ENCODE data around the gene EIF4G3.
"Not testable (repeated sequence)": the region's sequence is repeated elsewhere in the genome, so short reads cannot be mapped to it uniquely, and the experiment has no call there.

The EIF4G3 gene

DNA sequence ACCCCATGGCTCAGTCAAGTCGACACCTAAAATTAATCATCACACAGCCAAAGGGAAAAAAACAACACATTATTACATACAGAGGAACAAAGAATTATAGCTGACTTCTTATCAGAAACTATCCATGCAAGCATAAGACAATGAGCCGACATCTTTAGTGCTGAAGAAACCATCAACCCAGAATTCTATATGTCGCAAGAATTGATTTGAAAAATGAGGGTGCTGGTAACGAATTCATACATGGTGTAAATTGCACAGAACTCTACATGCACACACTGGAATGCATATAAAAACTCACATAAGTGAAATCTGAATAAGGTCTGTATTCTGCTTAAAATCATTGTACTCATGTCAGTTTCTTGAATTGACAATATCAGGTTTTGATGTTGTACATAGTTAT lies 25.0 kb upstream of the EIF4G3 start:
- no peak for DNase-seq
- Histone ChIP-seq H3K4me3 (ENCODE audit: low read depth, low read length) (no peak overlapping the region), H3K27ac (no peak overlapping the region), H3K27me3 (replicated peaks) (no peaks in the 10 kb centered on the region), H3K36me3 (replicated peaks) (no peaks in the 10 kb centered on the region)
- in situ Hi-C loops (cut with HindIII; ENCODE audit: low pct_ligation_motif_present, low sequenced_read_pairs), result no loop called here
- no peak for TF ChIP-seq CTCF (IDR thresholded peaks at IDR 0.05; ENCODE audit: low read depth, low read length, missing control alignments)

- H3K4me3 ChIP-seq (ENCODE audit: low read depth, low read length); H3K36me3 ChIP-seq (replicated peaks); H3K27me3 ChIP-seq (replicated peaks); DNase-seq; H3K27ac ChIP-seq; in situ Hi-C loops (cut with HindIII; ENCODE audit: low pct_ligation_motif_present, low sequenced_read_pairs): not testable (repeated sequence)
Measured at GRCh38 chr1:21201238-21201637, 24.5 kb upstream of the EIF4G3 start.

DNA sequence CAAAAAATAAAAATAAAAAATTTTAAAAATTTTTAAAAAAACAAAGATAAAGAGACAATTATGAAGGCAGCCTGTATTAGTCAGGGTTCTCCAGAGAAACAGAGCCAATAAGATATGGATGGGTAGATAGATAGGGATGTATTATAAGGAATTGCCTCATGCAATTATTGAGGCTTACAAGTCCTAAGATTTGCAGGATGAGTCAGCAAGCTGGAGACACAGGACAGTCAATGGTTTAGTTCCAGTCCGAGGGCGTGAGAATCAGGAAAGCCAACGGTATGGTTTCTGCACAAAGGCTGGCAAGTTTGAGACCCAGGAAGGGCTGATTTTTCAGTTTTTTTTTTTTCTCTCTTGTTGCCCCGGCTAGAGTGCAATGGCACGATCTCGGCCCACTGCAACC lies 24.1 kb upstream of the EIF4G3 start:
- Histone ChIP-seq H3K27ac (no peak overlapping the region), H3K36me3 (replicated peaks) (no peaks in the 10 kb centered on the region), H3K27me3 (replicated peaks) (no peaks in the 10 kb centered on the region), H3K4me3 (ENCODE audit: low read depth, low read length) (no peak overlapping the region)
- in situ Hi-C loops (cut with HindIII; ENCODE audit: low pct_ligation_motif_present, low sequenced_read_pairs), result no loop called here
- TF ChIP-seq CTCF (IDR thresholded peaks at IDR 0.05; ENCODE audit: low read depth, low read length, missing control alignments), result no peak
- DNase-seq, result peak; percentile 52

DNA sequence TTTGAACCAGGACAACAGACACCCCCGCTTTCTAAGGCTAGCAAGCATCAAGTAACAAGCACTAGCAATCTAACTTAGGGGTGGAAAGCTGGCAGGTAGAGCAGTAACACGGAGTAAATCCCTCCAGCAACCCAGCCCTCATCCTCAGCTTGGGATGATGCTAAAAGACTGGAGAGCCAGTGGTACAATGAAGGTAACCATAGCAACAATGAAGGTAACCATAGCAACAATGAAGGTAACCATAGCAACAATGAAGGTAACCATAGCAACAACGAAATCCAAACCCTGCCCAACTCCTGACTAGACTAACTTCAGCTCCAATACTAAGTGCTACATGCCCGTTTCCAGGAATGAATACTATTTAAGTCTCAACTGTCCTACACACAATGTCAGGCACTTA lies 22.2 kb upstream of the EIF4G3 start:
- Histone ChIP-seq H3K27me3 (replicated peaks) (no peaks in the 10 kb centered on the region), H3K36me3 (replicated peaks) (no peaks in the 10 kb centered on the region), H3K27ac (no peak overlapping the region), H3K4me3 (ENCODE audit: low read depth, low read length) (no peak overlapping the region)
- in situ Hi-C loops (cut with HindIII; ENCODE audit: low pct_ligation_motif_present, low sequenced_read_pairs), result loop anchor here (25.0 kb wide), 1 partner anchor 212 kb away; no protein-coding TSS in a partner anchor
- no peak for TF ChIP-seq CTCF (IDR thresholded peaks at IDR 0.05; ENCODE audit: low read depth, low read length, missing control alignments)
- no peak for DNase-seq

DNA sequence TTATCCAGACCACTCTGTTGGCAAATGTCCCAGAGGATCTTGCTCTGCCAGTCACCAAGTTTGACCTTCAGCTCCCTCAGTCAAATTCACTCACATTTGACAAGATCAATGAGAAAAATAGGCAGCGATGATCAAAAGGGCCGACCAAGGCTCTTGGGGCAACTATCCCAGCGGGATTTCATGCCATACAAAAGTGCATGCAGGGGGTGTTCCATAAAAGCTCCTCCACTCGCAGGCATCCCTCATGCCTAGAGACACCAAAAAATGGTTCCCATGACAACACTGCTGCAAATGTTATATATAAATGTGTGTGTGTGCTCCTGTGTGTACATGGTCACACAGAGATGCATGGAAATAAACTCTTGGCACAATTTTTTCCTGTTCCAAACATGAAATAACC lies 16.2 kb upstream of the EIF4G3 start:
- in situ Hi-C loops (cut with HindIII; ENCODE audit: low pct_ligation_motif_present, low sequenced_read_pairs), result loop anchor here (25.0 kb wide), 1 partner anchor 206 kb away; no protein-coding TSS in a partner anchor
- no peak for DNase-seq
- no peaks in the 10 kb centered on the region for H3K27me3 ChIP-seq (replicated peaks)
- no peaks in the 10 kb centered on the region for H3K36me3 ChIP-seq (replicated peaks)
- H3K4me3 ChIP-seq (ENCODE audit: low read depth, low read length), result no peak overlapping the region
- no peak for TF ChIP-seq CTCF (IDR thresholded peaks at IDR 0.05; ENCODE audit: low read depth, low read length, missing control alignments)
- no peak overlapping the region for H3K27ac ChIP-seq

DNA sequence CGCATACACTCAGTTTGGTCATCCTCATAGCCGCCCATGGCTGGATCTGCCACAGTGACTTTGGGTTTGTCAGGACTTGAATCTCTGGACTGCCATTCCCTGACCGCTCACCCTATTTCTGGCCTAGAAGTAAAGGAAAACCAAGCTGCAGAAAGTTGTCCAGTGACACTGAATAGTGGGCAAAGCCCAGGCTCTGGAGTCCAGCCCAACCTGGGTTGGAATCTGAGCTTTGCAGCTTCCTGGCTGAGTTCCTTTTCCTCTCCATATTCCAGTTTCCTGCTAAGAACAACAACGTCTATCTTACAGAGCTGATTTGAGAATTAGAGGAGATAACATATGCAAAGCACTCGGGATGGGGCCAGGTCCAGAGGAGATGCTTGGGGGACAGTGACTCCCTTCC lies 15.6 kb upstream of the EIF4G3 start:
- H3K4me3 ChIP-seq (ENCODE audit: low read depth, low read length), result no peak overlapping the region
- H3K27me3 ChIP-seq (replicated peaks), result no peaks in the 10 kb centered on the region
- DNase-seq, result no peak
- no peaks in the 10 kb centered on the region for H3K36me3 ChIP-seq (replicated peaks)
- in situ Hi-C loops (cut with HindIII; ENCODE audit: low pct_ligation_motif_present, low sequenced_read_pairs), result loop anchor here (25.0 kb wide), 1 partner anchor 205 kb away; no protein-coding TSS in a partner anchor
- no peak for TF ChIP-seq CTCF (IDR thresholded peaks at IDR 0.05; ENCODE audit: low read depth, low read length, missing control alignments)
- H3K27ac ChIP-seq, result no peak overlapping the region

DNA sequence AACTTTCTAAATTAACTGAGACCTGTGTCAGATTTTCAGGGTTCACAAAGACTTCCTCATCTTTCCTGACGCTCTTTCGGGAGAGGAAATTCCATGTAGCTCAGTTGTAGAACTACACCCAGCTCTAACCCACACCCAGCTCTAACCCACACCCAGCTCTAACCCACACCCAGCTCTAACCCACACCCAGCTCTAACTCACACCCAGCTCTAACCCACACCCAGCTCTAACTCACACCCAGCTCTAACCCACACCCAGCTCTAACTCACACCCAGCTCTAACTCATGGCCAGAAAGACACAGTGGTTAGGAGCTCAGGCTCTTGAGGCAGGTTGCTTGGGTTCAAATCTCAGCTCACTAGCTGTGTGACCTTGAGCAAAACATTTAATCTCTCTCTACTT lies 14.1 kb upstream of the EIF4G3 start:
- in situ Hi-C loops (cut with HindIII; ENCODE audit: low pct_ligation_motif_present, low sequenced_read_pairs), result loop anchor here (25.0 kb wide), 1 partner anchor 203 kb away; no protein-coding TSS in a partner anchor
- not testable (repeated sequence) for H3K36me3 ChIP-seq (replicated peaks); H3K4me3 ChIP-seq (ENCODE audit: low read depth, low read length); H3K27ac ChIP-seq; H3K27me3 ChIP-seq (replicated peaks); DNase-seq

Data from brain microvascular endothelial cell (primary cell).